ENCODE data around the gene BMPR1B.

DNA sequence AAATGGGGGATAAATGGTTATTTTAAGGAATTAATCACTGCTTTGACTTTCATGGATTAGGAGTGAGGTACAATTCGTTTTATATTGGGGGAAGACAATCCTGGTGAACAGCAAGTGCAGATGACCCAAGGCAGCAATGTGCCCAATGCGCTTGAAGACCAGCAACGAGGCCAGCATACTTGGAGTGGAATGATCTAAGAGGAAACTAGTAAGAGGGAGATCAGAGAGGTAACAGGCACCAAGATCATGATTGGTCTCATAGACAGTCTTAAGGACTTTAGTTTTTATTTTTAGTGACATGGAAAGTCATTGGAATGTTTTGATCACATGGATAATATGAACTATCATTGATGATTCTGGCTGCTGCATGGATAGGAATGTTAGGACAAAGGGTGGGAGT is 90.6 kb downstream of the BMPR1B start:
- TF ChIP-seq KDM5A (IDR thresholded peaks at IDR 0.05) (no peak), POLR2A (IDR thresholded peaks at IDR 0.05; ENCODE audit: low read length) (no peak), JUN (IDR thresholded peaks at IDR 0.05) (no peak), CHD2 (IDR thresholded peaks at IDR 0.05; ENCODE audit: low read length, partially characterized antibody) (no peak), MAZ (IDR thresholded peaks at IDR 0.05; ENCODE audit: borderline replicate concordance, low read depth, low read length) (no peak), KDM1A (IDR thresholded peaks at IDR 0.05; ENCODE audit: low read depth) (no peak), CEBPB (IDR thresholded peaks at IDR 0.05) (no peak), CBX2 (IDR thresholded peaks at IDR 0.05; ENCODE audit: borderline replicate concordance, low read depth) (no peak), REST (IDR thresholded peaks at IDR 0.05) (no peak), BHLHE40 (IDR thresholded peaks at IDR 0.05; ENCODE audit: low read depth, low read length) (no peak), CBX8 (IDR thresholded peaks at IDR 0.05) (no peak), PHF8 (IDR thresholded peaks at IDR 0.05; ENCODE audit: borderline replicate concordance, low read depth) (no peak)
- TF ChIP-seq, protein P1, sequence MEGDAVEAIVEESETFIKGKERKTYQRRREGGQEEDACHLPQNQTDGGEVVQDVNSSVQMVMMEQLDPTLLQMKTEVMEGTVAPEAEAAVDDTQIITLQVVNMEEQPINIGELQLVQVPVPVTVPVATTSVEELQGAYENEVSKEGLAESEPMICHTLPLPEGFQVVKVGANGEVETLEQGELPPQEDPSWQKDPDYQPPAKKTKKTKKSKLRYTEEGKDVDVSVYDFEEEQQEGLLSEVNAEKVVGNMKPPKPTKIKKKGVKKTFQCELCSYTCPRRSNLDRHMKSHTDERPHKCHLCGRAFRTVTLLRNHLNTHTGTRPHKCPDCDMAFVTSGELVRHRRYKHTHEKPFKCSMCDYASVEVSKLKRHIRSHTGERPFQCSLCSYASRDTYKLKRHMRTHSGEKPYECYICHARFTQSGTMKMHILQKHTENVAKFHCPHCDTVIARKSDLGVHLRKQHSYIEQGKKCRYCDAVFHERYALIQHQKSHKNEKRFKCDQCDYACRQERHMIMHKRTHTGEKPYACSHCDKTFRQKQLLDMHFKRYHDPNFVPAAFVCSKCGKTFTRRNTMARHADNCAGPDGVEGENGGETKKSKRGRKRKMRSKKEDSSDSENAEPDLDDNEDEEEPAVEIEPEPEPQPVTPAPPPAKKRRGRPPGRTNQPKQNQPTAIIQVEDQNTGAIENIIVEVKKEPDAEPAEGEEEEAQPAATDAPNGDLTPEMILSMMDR (IDR thresholded peaks at IDR 0.05), result no peak
